GM13977 (cell line): Measurements from ENCODE around the gene TOMM20.
A peak's percentile ranks its signal among the peaks of the same experiment; 100 is the strongest.

Experiments
- DNase-seq: peaks from one replicate; pipeline ENCODE4 v3.0.0; 2012; ENCODE audit warnings: low spot score
- CTCF ChIP-seq: IDR thresholded peaks from 2 replicates; pipeline ENCODE4 v1.5.1; 2012; ENCODE audit warnings: mild to moderate bottlenecking, control low read depth; ENCODE audit not compliant: insufficient read depth; ENCODE audit errors: extremely low read depth, missing control alignments
- in situ Hi-C: fragments of 300-500 bp; cut with MboI; formaldehyde crosslinking; loops from one replicate; pipeline ENCODE4 v1.12.0; 2022; ENCODE audit warnings: low sequenced_read_pairs, low pct_unique_long_range_greater_than_20kb, mixed read lengths, inconsistent platforms; ENCODE audit not compliant: unreplicated experiment

TOMM20 gene

GRCh38 chr1:235128456-235129328 lies at the start of gene TOMM20:
TOMM20 (minus strand) TSS chr1:235128837; CDS start chr1:235128715, 122 bp downstream.
- in situ Hi-C loops = no loop called here
- no peak for TF ChIP-seq CTCF
- DNase-seq = peak; percentile 97

GRCh38 chr1:235176486-235176885 lies 47.8 kb upstream of the TOMM20 start:
- no peak for TF ChIP-seq CTCF
- in situ Hi-C loops = no loop called here
- DNase-seq = no peak

- DNase-seq = no peak
- TF ChIP-seq CTCF = no peak
- in situ Hi-C loops = no loop called here
Measured at GRCh38 chr1:235169986-235170385, 41.3 kb upstream of the TOMM20 start.

- DNase-seq = no peak
- TF ChIP-seq CTCF = no peak
- in situ Hi-C loops = no loop called here
Measured at GRCh38 chr1:235168375-235168774, 39.7 kb upstream of the TOMM20 start.

- in situ Hi-C loops = no loop called here
- DNase-seq = no peak
- TF ChIP-seq CTCF = no peak
Measured at GRCh38 chr1:235161685-235162327, 33.2 kb upstream of the TOMM20 start.

- TF ChIP-seq CTCF = no peak
- in situ Hi-C loops = no loop called here
- peak; percentile 90 for DNase-seq
Measured at GRCh38 chr1:235160957-235161684, 32.5 kb upstream of the TOMM20 start, which contains the start of gene RBM34. RBM34 (minus strand) TSS chr1:235161250; CDS start chr1:235161226, 24 bp downstream.
